ENCODE results near the gene ADCK2. TPM values are rescaled to one million over a fixed set of nuclear protein-coding genes. Genes with fewer than 3 reads are reported as not detected.
"Not testable (repeated sequence)": the region's sequence is repeated elsewhere in the genome, so short reads cannot be mapped to it uniquely, and the experiment has no call there.

Gene ADCK2, protein sequence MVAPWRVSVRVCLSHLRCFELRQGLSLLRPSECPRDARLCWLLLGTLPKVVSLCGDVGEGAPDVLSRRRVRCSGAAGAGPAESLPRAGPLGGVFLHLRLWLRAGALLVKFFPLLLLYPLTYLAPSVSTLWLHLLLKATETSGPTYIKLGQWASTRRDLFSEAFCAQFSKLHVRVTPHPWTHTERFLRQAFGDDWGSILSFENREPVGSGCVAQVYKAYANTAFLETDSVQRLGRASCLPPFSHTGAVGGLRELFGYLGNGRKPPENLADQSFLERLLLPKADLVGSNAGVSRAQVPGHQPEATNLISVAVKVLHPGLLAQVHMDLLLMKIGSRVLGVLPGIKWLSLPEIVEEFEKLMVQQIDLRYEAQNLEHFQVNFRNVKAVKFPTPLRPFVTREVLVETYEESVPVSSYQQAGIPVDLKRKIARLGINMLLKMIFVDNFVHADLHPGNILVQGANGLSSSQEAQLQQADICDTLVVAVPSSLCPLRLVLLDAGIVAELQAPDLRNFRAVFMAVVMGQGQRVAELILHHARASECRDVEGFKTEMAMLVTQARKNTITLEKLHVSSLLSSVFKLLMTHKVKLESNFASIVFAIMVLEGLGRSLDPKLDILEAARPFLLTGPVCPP
- 10 to 100 TPM; 12.3 to 16.1 TPM for total RNA-seq
- long read RNA-seq, donor 1, transcript ADCK2-201 (8 exons, 2,377 nt), result major isoform, 14 of 16 reads
- long read RNA-seq, donor 1, partial matches to known transcripts, result 0 of 16 reads
- long read RNA-seq, donor 1, other reads (novel, unspliced or antisense), result 2 of 16 reads
- long read RNA-seq, donor 2, transcript ADCK2-201 (8 exons, 2,377 nt), result major isoform, 17 of 20 reads
- long read RNA-seq, donor 2, partial matches to known transcripts, result 1 of 20 reads
- long read RNA-seq, donor 2, other reads (novel, unspliced or antisense), result 2 of 20 reads

DNA sequence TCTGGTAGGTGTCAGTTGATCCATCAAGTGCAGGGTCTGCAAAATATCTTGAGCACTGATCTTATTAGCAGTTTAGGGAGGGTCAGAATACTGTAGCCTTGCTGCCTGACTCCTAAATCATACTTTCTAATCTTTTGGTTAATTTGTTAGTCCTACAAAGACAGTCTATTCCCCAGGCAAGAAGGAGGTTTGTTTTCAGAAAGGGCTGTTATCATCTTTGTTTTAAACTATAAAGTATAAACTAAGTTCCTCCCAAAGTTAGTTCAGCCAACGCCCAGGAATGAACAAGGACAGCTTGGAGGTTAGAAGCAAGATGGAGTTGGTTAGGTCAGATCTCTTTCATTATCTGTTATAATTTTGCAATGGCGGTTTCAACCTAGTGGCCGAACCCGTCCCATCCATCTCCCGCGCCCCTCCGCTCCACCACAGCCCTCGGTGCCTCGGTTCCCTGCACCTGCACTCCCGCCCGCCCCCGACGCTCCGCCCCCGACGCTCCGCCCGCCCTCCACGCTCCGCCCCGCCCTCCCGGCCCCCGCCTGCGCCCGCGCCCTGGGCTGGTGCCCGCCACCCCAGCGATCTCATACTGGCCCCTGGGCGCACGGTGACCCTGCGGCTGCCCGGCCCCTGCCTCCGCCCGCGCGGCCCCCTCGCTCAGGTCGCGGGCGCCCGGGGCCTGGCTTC, at the start of gene ADCK2:
Gene ADCK2 (plus strand): TSS at position 564 of the 681 bp plus-strand sequence. CDS start 386 bp downstream, outside the sequence.
- intact Hi-C loops (cut with DNase I), result no loop called here
- DNase-seq (ENCODE audit: low spot score), result peak; percentile 86

GRCh38 chr7:140623980-140624379, 48.8 kb upstream of the ADCK2 start:
- no peak for DNase-seq (ENCODE audit: low spot score)
- intact Hi-C loops (cut with DNase I), result no loop called here

- DNase-seq (ENCODE audit: low spot score), result no peak
- intact Hi-C loops (cut with DNase I), result no loop called here
Measured at GRCh38 chr7:140624392-140625191, 48.2 kb upstream of the ADCK2 start.

GRCh38 chr7:140625192-140625558, 47.6 kb upstream of the ADCK2 start:
- DNase-seq (ENCODE audit: low spot score); intact Hi-C loops (cut with DNase I): not testable (repeated sequence)

GRCh38 chr7:140625908-140626868, 46.6 kb upstream of the ADCK2 start:
- intact Hi-C loops (cut with DNase I), result no loop called here
- DNase-seq (ENCODE audit: low spot score), result peak; percentile 96

DNA sequence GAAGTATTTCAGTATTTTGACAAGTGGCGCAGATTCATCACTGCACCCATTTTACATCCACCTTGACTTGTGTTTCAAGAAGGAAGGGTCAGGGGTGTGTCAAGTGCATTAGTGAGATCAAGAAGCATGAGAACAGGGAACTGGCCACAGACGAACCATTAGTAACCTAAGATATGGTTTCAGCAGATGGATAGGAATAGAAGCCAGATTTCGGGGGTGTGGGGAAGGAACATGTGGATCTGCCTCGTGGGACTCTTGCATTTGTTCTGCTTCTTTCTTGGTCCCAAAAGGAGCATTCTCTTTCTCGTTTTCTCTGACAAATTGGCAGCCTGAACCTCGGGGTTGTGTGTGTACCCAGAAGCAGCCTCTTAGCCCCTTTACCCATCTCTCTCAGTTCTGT, 41.7 kb upstream of the ADCK2 start:
- DNase-seq (ENCODE audit: low spot score), result no peak
- intact Hi-C loops (cut with DNase I), result no loop called here

DNA sequence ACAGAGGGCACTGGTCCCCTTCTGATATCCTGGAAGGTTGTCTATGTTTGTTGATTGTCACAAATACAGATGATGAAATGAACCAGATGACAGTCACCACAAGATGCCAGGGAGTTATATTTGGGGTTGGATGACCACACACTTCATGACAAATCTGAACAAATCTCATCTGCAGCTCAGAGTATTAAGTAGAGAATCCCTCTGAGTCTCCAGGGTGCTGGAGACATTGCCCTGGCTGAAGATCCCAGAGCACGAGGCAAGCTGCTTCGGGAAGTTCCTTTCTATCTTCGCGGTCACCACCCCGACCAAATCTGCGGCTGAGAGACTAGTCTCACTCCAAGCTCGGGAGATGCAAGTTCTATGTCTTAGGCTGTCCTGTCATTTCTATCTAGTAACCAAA, 41.1 kb upstream of the ADCK2 start:
- DNase-seq (ENCODE audit: low spot score), result no peak
- intact Hi-C loops (cut with DNase I), result no loop called here

GRCh38 chr7:140635345-140635744, 37.4 kb upstream of the ADCK2 start:
- DNase-seq (ENCODE audit: low spot score), result no peak
- intact Hi-C loops (cut with DNase I), result loop anchor here in 1 of 2 donors (5.0 kb wide), 1 partner anchor 33 kb away; no protein-coding TSS in a partner anchor

- no peak for DNase-seq (ENCODE audit: low spot score)
- intact Hi-C loops (cut with DNase I), result loop anchor here in 1 of 2 donors (5.0 kb wide), 1 partner anchor 34 kb away; no protein-coding TSS in a partner anchor
Measured at GRCh38 chr7:140635816-140636215, 36.9 kb upstream of the ADCK2 start.

- intact Hi-C loops (cut with DNase I), result loop anchor here in 1 of 2 donors (5.0 kb wide), 1 partner anchor 35 kb away; no protein-coding TSS in a partner anchor
- DNase-seq (ENCODE audit: low spot score), result no peak
Measured at GRCh38 chr7:140637400-140637799, 35.3 kb upstream of the ADCK2 start.

- intact Hi-C loops (cut with DNase I), result loop anchor here in 1 of 2 donors (5.0 kb wide), 1 partner anchor 36 kb away; no protein-coding TSS in a partner anchor
- DNase-seq (ENCODE audit: low spot score), result no peak
Measured at GRCh38 chr7:140638173-140638791, 34.5 kb upstream of the ADCK2 start.

DNA sequence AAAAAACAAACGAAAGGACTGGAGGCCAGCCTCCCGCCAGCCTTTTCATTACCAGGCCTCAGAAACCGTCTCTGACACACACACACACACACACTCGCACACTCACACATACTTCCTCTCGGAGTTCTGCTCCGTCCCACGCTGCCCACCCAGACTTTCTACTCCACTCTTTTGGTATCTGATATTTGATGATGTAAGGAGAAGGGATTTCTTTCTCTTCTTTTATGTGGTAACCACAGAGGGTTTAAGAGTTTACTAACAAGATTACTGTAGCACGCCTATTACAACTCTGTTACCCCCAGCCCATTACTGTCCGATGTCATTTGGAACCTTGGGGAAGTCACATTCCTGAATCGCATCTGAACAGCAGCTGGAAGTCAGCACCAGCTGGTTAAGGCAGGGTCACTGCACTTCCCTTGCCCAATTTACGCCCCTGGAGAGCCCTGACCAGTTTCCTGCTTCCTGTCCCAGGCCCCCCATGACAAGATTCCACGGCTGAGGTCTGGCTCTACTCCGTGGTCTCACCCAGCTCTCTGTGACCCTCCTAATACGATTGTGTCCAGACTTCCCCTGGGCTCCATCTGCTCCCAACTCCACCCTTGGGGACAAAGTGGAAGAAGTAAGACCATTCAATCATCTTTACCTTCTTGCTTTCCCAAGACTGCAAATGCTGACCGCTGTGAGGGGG, 33.2 kb upstream of the ADCK2 start:
- intact Hi-C loops (cut with DNase I), result loop anchor here in 1 of 2 donors (5.0 kb wide), 1 partner anchor 37 kb away; no protein-coding TSS in a partner anchor
- DNase-seq (ENCODE audit: low spot score), result no peak

- DNase-seq (ENCODE audit: low spot score), result peak; percentile 86
- intact Hi-C loops (cut with DNase I), result no loop called here
Measured at GRCh38 chr7:140640060-140640637, 32.6 kb upstream of the ADCK2 start.

- intact Hi-C loops (cut with DNase I), result no loop called here
- peak; percentile 90 for DNase-seq (ENCODE audit: low spot score)
Measured at GRCh38 chr7:140640727-140641523, 31.8 kb upstream of the ADCK2 start, which contains the start of gene DENND2A. DENND2A (minus strand) TSS chr7:140640813; CDS start chr7:140602397, 38,416 bp downstream.

GRCh38 chr7:140641524-140642195, 31.1 kb upstream of the ADCK2 start:
- peak; percentile 75 for DNase-seq (ENCODE audit: low spot score)
- intact Hi-C loops (cut with DNase I), result no loop called here
